GM18520 (cell line): Measurements from ENCODE around the gene ZNF519.
"Not testable (repeated sequence)": the region's sequence is repeated elsewhere in the genome, so short reads cannot be mapped to it uniquely, and the experiment has no call there.

Source experiments
- ATAC-seq: cut with Tn5 transposase; IDR thresholded peaks from one replicate; pipeline ENCODE4 v1.9.1; 2021; ENCODE audit not compliant: unreplicated experiment

ZNF519 gene

DNA sequence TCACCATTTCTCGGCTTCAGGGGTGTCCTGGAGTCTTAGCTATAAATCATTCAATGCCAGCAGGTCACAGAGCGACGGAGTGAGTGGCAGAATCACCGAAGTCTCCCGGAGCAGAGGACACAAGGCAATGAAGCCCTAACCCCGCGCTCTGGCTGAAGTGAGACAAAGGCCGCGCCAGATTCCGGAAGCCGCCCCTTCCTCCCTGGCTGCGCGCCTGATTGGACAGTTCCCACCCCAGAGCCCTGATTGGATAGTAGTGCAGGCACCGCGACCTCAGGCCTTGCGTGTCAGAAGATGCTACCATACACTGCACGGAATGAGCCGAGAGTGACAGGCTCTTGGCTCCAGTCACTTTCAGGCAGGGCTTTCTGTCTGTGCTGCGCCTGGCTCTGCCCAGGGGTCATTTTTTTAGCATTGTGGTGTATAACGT, at the start of gene ZNF519:
Gene ZNF519 (minus strand): TSS at position 165 of the 430 bp plus-strand sequence. CDS start 158 bp downstream, at position 7.
- peak; percentile 100 for ATAC-seq

DNA sequence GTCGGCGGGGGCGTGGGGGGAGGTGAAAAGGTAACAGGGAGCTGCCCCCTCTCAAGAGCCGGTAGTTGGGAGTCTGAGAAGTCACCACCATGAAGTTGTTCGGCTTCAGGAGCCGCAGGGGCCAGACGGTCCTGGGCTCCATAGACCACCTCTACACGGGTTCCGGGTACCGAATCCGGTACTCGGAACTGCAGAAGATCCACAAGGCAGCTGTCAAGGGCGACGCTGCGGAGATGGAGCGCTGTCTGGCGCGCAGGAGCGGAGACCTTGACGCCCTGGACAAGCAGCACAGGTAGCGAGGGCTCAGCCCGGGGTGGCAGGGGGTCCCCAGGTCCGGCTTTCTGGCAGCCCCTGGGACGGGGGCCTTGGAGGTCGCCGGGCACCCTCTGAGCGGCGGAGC, 47.1 kb upstream of the ZNF519 start:
- no peak for ATAC-seq

DNA sequence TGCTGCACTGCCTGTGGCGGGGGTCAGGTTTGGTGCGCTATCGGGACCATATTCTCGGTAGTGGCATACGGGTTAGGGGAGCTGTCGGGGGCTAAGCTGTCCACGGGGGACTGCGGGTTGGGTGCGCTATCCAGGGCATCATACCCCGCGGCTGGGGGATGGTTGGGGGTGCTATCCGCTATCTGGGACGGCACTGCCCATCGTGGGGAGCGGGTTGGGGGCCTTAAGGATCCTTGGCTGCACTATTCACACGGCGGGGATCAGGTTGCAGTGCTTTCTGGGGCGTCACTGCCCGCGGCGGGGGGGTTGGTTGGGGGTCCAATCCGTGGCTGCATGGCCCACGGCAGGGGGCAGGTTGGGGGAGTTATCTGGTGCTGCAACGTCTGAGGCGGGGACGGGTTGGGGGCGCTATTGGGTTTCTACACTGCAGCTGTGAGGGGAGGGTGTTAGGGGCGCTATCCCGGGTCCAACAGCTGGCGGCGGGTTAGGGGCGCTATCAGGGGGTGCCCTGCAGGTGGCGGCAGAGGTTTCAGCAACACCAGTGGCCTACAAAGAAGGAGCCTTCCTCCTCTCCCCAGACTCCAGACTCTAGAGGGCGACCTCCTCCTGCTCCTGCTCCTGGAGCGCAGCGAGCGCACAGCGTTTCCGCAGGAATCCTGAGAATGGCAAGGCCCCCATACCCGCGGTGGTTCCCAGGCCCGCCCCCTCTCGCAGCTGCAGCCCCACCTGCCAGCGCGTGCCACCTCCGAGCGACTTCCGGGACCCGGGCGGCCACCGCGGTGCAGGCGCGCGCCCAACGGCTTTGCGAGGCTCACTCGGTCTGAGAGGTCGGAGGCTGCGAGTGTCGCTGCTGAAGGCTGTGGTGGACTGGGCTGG, 46.3 kb upstream of the ZNF519 start:
- peak; percentile 86 for ATAC-seq

DNA sequence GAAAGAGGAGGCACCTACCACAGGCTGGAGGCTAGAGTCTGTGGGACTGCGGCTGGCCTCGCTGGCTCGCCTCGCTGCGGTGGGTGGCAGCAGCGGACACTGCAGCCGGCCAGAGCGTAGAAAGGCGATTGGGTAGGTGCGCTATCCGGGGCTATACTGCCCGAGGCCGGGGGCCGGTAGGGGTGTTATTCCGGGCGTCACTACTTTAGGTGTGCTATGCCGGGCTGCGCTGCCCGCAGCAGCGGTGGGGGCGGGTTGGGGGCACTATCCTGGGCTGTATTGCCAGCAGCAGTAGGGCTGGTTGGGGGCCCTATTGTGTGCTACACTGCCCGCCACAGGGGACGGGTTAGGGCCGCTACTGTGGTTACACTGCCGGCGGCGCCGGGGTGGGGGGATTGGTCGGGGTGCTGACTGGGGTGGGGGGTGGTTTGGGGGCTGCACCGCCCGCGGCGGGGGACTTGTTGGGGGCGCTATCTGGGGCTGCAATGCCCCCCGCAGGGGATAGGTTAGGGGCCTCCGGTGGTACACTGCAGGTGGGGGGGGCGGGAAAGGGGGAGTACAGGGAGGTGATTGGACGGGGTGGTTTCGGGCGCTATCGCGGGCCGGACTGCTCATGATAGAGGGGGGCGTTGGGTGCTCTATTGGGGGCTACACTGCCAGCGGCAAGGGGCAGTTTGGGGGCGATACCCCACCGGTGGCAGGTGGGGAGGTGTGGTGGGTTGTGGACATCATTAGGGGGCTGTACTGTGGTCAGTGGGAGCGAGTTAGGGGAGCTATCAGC, 45.5 kb upstream of the ZNF519 start:
- not testable (repeated sequence) for ATAC-seq

DNA sequence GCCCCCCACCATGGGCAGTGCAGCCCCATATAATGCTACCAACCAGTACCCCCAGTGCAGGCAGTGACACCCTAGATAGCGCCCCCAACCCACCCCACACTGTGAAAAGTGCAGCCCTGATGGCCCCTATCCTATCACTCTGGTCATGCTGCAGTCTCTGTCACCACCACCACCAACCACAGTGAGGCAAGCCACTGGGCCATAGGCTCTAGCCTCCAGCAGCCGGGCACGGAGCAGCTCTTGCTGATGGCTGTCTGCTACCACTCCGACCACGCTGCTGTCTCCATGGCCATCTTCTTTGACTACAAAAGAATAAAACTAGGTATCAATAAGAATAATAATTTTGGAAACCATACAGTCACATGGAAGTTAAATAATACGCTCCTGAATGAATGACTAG, 43.2 kb upstream of the ZNF519 start:
- ATAC-seq, result not testable (repeated sequence)

DNA sequence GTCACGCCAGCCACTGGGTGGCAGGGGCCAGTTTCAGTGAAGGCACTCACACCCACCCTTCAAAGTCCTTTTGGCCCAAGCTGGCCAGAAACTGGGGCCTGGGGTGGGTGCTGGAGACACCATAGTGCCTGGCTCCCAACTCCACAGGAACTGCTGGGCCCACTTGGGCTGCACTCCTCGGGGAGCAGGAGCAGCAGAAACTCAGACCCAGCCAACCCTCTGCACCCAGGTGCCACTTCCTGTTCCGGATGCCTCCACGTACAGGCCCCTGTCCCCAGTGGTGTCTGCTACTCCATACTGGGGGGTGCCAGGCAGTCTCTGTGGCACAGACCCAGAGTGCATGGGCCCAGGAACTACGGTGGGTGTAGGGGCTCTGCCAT, 42.5 kb upstream of the ZNF519 start:
- no peak for ATAC-seq

DNA sequence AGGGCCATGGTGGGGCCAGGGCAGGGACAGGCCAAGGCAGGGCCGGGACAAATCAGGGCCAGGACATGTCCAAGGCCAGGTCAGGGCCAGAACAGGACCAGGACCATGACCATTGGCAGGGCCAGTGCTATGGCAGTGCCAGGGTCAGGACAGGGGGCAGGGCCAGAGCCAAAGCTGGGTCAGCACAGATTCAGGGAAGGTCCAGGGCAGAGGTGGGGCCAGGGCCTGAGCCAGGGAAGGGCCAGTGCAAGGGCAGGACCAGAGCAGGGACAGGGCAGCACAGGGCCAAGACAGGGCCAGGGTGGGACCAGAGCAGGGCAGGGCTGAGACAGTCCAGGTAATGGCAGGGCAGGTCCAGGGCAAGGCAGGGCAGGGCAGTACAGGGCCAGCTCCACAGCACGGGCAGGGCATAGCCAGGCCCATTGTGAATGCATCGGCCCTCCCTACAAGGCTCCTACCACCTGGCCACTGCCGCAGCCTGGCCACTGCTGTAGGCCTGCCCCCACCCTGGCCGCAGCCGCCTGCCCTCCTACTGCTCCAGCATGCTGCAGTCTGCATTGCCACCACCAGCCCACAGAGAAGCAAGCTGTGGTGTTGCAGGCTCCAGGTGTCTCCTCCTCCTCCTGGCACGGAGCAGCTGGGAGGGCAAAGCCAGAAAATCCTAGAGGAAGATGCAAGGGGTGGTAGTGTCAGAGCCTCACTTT, 41.9 kb upstream of the ZNF519 start:
- not testable (repeated sequence) for ATAC-seq

DNA sequence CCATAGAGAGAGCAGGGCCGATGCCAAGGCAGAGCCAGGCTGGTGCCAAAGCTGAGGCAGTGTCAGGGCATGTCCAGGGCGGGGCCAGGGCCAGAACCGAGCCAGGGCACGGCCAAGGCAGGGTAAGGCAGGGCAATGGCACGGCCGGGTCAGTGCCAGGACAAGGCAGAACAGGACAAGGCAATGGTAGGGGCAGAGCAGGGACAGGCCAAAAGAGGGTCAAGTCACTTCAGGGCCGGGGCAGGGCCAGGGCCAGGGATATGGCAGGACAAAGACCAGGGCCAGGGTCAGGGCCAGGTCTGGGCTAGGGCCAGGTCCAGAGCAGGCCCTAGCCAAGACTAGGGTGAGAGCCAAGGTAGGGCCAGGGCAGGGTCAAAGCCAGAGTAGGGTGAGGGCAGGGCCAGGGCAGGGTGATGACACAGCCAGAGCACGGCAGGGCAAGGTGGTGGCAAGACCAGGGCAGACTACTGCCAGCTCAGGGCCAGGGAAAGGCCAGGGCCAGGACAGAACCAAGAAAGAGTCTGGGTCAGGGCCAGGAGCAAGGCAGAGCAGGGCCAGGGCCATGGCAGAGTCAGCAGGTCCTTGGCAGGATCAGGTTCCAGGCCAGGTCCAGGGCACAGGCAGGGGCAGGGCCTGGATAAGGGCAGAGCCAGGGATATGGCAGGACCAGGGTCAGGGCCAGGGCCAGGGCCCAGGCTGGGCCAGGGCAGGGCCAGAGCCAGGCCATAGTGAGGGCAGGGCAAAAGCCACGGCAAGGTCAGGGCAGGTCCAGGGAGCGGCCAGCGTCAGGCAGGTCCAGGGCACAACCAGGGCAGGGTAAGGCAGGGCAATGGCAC, 41.1 kb upstream of the ZNF519 start:
- not testable (repeated sequence) for ATAC-seq

DNA sequence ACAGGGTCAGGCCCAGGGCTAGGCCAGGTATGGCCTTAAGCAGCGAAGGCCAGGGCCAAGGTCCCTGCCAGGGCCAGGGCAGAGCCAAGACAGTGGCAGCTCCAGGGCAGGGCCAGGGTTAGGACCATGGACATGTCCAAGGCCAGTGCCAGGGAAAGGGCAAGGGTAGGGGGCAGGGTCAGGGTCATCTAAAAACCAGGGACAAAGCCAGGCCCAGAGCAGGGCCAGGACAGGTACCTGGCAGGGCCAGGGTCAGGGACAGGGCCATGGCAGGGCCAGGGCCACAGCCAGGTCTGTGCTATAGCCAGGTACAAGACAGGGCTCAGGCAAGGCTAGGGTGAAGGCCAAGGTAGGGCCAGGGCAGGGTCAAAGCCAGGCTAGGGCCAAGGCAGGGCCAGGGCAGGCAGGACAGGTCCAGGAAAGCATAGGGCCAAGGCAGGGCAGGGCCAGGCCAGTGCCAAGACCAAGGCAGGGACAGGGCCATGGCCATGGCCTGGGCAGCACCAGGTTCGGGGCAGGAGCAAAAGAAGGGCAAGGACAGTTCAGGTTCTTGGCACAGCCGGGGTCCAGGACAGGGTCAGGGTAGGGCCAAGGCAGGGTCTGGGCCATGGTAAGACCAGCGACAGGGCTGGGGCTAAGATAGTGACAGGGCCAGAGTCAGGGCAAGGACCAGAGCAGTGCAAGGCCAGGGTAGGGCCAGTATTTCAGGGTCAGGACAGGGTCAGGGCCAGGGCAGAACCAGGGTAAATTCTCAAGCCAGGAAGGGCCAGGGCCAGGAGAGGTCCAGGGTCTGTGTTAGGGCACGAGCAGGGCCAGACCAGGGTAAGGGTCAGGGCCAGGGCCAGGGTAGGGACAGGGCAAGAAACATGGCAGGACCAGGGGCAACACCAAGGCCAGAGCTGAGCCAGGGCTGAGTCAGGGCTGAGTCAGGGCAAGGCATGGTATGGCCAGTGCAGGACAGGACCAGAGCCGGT, 40.2 kb upstream of the ZNF519 start:
- ATAC-seq, result not testable (repeated sequence)

DNA sequence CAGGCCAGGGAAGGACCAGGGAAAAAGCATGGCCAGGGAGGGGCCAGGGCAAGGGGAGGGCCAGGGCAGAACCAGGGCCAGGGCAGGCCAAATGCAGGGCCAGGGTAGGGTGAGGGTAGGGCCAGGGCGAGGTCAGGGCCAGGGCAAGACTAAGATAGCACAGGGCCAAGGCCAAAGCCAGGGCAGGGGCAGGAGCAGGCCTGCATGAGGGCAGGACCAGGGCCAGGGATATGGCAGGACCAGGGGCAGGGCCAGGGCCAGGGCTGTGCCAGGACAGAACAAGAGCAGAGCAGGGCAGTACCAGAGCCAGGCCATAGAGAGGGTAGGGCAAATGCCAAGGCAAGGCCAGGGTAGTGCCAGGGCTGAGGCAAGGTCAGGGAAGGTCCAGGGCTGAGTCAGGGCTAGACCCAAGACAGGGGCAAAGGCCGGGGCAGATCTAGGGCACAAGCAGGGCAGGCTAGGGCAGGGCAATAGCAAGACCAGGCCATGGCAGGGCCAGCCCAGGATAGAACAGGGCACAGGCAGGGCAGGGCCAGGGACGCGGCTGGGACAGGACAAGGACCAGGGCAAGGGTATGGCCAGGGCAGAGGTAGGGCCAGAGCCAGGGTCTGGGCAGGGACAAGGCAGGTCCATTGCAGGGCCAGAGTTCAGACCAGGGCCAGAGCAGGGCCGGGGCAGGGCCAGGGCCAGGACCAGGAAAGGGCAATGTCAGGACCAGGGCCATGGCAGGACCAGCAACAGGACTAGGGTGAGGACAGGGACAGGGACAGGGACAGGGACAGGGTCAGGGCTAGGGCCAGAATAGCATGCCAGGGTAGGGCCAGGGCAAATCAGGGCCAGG, 39.3 kb upstream of the ZNF519 start:
- not testable (repeated sequence) for ATAC-seq

DNA sequence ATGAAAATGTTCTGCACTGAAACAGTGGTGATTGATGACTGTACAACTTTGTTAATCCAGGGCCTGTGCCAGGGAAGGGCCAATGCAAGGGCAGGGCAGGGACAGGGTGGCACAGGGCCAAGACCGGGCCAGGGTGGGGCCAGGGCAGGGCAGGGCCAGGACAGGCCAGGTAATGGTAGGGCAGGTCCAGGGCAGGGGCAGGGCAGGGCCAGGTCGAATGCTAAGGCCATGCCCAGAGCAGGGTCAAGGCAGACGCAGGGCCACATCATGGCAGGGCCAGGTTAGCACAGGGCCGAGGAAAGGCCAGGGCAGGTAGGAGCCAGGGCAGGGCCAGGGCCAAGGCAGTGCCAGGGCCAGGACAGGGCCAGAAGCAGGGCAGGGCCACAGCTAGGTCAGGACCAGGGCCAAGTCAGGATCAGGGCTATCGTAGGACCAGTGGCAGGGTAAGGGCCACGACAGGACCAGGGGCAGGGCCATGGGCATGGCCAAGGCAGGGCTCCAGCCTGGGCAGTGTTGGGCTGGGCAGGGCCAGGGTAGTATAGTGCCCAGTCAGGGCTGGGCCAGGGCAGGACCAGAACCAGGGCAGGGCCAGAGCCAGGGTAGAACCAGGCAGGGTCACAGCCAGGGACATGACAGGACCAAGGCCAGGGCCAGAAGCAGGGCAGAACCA, 38.3 kb upstream of the ZNF519 start:
- not testable (repeated sequence) for ATAC-seq

DNA sequence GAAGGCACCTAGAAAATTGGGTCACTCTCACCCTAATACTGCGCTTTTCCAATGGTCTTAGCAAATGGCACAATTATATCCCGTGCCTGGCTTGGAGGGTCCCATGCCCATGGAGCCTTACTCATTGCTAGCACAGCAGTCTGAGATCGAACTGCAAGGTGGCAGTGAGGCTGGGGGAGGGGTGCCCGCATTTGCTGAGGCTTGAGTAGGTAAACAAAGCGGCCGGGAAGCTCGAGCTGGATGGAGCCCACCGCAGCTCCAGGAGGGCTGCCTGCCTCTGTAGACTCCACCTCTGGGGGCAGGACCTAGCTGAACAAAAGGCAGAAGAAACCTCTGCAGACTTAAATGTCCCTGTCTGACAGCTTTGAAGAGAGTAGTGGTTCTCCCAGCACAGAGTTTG, 30.7 kb upstream of the ZNF519 start:
- not testable (repeated sequence) for ATAC-seq

DNA sequence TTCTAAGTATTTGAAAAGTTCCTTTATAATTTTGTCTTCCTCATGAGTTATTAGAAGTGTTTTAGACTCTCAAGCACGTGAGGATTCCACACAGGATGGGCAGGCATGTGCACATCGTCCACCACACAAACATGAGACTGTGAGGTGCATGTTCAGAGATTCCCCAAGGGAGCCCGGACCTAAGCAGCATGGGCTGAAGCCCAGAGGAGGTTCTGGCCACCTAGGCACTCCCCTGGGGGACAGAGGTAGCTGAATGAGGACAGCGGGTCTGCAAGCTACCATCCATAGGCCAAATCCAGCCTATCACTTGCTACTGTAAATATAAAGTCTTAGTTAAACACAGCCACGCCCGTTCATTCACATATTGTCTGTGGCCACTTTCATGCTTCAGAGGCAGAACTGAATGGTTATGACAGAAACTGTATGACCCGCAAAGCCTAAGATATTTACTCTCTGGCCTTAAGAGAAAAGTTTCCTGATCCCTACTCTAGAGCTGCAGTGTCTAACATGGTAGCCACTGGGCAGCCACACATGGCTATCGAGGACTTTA, 19.4 kb upstream of the ZNF519 start:
- not testable (repeated sequence) for ATAC-seq

DNA sequence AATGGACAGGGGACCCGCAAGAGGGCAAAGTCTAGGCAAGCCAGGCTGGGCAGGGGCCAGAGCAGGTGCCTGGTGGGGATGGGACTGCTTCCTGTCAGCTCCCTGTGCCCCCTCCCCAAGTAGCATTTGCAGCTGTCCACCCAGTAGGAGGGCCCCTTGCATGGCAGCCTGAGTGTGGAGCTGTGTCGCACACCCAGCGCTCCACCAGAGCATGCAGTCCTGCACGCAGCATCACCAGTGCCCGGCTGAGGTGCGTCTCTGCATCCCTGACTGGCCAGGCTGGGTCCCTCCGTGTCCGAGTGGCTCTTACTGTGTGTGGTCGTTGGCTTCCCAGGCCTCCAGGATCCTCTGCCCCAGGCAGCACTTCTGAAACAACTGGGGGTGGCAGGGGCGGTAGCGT, 18.5 kb upstream of the ZNF519 start:
- not testable (repeated sequence) for ATAC-seq

DNA sequence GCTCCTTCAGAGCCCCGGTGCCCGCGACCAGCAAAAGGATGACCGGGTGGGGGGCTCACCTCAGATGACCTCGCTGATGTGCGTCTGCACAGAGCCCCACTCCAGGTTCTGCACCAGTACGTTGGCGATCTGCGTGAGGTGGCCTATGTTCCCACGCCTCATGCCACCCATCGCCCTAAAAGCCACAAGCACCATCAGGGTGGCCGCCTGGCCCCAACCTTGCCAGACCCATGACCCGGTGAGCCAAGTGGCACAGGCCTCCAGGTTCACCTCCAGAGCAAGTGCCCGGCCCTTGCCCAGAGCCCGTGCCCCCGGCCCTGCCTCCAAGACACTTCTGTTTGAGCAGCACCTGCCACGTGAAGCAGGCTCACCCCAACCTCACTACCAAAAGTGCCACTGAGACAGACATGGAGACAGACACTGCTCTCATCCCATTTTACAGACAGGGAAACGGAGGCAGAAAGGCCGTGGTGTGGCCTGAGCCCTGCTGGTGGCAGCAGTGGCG, 17.7 kb upstream of the ZNF519 start:
- ATAC-seq, result not testable (repeated sequence)

DNA sequence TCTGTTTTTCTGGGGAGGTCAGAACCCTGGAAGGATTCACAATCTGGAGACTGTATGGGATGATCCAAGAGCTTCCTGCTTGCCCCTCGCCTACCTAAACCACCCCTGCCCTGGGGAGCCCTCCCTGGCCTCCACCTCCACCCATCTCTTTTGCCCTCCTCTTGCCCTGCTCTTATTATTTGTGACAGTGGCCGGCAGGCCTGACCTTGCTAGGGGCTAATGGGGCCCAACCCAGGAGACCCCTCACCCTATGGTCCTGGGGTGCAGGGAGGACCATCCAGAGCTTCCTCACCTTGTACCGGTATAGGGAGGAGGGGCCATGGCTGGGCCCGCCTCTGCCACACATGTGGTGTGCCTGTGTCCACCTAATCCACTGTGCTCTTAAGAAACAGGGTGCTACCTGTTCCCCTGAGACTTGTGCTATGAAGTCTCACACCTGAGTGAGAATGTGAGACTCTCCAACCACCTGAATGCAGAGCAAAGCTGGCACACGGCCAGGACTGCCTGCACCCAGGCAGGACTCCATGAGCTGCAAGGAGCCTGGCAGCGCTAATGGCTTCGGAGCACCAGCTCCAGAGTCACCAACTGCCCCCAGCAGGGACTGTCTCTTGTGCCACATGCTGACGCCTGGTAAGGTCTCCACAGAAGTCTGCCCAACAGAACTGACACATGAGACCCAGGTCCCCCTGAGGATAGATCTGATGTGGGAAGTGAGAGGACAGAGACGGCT, 17.1 kb upstream of the ZNF519 start:
- ATAC-seq, result not testable (repeated sequence)
